Measurements from ENCODE around the gene DMD.

- TF ChIP-seq CTCF (conservative IDR thresholded peaks at IDR 0.05) (no peak), ZFX (IDR thresholded peaks at IDR 0.05) (no peak)
Measured at GRCh38 chrX:31832263-31832662, 1379.1 kb downstream of the DMD start.

Data from C4-2B (cell line).